Left lobe of liver (tissue), 2 donors: Measurements from ENCODE around the gene C19orf85. TPM values are rescaled to one million over a fixed set of nuclear protein-coding genes. Genes with fewer than 3 reads are reported as not detected.

ENCODE experiments used
- ATAC-seq: fragments of 200-7000 bp; cut with Tn5 transposase; one replicate; pipeline ENCODE4 v1.9.1; 2020; ENCODE audit warnings: mild to moderate bottlenecking, moderate library complexity
- DNase-seq: peaks from one replicate; pipeline ENCODE4 v3.0.0-alpha.2; 2020; ENCODE audit warnings: low spot score
- total RNA-seq: library from RNA; stranded (reverse); gene quantifications from one replicate; pipeline ENCODE4 v1.2.1, GENCODE V29; 2021
- donor health status: DM: no; HTN: no; CAD: no; lungs with moderate emphysema.
- donor health status: DM: no; HTN: yes; CAD: no.

The C19orf85 gene
- total RNA-seq, 1 donor from 2014 or later, result not detected

DNA sequence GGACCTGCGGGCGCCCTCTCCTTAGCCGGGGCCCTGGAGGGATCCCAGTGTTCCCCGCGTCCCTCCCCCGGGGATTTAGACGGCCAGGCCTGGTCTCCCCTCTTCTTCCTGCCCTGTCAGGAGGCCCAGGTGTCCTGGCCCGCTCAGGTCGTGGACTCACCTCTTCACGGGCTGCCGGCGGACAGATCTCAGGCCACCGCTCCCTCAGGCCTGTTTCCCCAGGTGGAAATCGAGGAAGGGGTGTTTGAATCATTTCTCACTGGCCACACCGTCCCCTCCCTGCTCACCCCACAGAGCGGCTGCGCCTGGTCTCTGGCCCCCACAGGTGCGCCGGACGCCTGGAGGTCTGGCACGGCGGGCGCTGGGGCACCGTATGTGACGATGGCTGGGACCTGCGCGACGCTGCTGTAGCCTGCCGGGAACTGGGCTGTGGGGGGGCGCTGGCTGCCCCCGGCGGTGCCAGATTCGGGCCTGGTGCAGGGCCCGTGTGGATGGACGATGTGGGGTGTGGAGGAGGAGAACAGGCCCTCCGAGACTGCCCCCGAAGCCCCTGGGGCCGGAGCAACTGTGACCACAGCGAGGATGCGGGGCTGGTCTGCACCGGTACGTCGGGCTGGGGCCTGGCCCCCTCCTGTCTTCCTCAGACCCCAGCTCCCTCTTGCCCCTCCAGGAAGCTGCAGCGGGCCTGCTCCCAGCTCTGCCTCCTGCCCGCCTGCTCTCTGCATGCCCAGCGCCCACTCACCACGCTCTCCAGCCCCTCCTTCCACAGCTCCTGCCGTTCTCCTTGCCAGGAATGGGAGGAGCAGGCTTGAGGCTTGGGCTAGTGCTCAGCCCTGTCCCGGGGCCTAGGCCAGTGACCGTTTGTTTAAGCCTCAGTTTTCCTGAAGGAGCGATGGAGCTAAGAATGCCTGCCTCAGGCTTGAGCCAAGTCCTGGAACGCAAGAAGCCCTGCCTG, 26.2 kb upstream of the C19orf85 start:
- ATAC-seq, result no peak
- no peak for DNase-seq

DNA sequence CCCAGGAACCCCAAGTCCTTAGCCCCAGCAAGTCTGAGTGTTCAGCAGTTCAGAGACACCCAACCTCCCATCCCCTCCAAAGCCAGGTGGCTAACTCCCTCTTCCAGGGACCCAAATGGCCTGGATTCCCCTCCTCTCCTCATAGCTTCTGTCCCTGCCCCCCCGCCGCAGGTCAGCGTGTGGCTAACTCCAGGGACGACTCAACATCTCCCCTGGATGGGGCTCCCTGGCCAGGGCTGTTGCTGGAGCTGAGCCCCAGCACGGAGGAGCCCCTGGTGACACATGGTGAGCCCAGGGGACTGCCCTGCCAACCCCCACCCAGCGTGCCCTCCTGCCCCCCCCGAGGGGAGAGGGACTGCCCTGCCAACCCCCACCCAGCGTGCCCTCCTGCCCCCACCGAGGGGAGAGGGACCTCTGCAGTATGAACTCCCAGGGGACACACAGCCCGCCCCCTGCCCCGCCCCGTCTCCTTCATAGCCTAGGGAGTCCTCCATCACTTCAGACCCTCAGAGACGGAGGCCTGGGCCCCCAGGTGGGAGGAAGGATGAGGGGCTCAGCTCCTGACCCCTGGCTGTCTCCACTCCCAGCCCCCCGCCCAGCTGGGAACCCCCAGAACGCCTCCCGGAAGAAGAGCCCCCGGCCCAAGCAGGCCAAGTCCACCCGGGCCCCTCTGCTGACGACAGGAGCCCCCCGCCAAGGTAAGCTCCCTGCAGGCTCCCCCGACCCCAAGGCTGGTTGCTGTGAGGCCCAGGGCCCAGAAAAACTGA, 25.3 kb upstream of the C19orf85 start:
- DNase-seq (no peak), ATAC-seq (no peak)

DNA sequence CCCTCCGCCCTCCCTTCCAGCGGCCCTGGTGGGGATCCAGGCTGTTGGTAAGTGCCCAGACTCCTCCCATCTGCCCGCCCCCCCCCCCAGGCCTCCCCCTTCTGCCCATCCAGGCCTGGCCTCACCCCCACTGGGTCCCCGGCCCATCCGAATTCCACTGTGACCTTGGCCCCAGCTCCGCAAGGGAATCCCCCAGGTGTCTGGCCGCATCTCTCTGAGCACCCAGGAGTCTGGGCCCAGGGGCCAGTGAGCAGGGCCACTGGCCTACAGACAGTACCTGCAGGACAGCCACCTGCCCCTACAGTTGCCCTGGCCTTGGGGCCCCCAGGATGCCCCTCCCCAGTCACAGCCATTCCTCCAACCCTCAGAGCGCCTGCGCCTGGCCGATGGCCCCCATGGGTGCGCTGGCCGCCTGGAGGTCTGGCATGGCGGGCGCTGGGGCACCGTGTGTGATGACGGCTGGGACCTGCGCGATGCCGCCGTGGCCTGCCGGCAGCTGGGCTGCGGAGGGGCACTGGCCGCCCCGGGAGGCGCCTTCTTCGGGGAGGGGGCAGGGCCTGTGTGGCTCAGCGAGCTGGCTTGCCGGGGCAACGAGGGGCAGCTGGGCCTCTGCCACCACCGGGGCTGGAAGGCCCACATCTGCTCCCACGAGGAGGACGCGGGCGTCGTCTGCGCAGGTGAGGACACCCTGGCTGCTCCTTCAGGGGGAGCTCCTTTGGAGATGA, 24.6 kb upstream of the C19orf85 start:
- ATAC-seq (no peak), DNase-seq (no peak)

DNA sequence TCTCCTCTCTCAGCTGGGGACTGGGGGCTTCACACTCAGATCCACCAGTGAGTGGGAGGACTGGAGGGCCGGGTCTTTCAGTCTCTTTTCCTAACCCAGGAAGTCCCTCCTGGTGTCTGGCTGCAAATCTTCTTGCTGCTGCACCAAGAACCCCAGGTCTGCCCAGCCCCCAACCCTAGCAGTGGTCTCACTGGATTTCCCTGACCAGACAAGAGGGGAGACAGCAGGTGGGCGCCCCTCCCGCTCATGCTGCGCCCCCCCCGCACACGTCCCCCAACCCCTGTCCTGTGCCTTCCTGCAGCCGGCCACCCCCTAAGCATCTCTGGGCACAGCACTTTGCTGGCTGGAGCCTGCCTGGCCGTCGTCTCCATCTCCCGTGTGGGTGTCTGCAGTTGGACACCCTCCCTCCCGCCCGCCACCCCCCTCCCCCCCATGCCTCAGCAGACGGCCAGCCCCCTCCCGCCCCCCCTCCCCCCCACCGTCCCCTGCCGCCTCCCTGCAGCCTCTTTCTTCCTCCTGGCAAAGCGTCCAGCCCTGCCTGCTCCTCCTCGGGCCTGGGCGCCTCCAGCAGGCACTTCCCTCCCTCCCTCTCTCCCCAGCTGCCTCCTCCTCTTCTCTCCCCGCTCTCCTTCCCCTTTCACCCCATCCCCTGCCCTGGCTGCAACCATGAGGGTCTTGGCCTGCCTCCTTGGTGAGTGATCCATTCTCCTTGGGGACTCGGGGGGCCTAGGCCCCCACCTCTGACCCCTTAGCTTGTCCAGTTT, 23.6 kb upstream of the C19orf85 start, which contains the start of gene SSC5D:
TSS of gene SSC5D (plus strand) at position 513 of the 764 bp plus-strand sequence. CDS start at position 667, 154 bp downstream.
- ATAC-seq (no peak), DNase-seq (no peak)

DNA sequence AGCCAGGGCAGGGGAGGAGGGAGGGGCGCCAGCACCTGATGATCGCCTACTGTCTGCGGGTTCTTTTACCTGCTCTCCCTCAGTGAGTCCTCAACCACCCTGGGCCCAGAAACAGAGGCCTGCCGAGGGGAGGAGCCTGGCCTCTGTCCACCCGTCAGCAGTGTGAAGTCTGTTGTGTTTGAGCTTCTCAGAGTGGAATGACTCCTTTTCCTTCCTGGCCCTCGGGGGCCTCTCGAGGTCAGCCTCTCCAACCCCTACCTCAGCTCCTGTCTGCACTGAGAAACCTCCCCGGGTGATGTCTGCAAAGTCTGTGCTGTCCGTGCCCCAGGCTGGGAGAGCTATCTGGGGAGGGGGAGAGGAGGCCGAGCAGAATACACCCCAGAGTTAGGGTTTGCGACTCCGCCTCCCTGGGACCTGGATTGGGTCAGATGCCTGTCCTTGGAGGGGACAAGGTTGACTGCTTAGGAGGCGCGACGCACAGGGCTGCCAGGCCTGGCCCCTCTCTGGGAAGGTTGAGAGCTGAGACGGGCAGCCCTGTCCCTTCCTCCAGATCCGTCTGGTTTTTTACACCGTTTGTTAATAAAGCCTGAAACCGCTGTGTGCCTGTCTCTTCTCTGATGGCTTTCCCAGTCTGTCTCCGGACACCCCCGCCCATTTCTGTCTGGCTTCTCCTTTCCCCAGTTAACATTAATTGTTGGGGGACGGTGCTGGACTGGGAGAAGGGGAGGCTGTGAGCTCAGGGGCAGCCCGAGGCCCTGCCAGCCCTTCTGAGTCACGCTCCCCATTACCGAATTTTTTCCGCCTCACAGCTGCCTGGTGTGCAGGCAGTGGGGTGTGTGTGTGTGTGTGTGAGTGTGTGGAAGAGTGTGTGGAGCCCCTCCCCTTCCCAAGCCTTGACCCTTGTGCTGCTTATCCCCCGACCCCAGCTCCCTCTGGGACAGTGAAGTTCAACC, 22.7 kb upstream of the C19orf85 start:
- ATAC-seq (peak; percentile 19), DNase-seq (no peak)

DNA sequence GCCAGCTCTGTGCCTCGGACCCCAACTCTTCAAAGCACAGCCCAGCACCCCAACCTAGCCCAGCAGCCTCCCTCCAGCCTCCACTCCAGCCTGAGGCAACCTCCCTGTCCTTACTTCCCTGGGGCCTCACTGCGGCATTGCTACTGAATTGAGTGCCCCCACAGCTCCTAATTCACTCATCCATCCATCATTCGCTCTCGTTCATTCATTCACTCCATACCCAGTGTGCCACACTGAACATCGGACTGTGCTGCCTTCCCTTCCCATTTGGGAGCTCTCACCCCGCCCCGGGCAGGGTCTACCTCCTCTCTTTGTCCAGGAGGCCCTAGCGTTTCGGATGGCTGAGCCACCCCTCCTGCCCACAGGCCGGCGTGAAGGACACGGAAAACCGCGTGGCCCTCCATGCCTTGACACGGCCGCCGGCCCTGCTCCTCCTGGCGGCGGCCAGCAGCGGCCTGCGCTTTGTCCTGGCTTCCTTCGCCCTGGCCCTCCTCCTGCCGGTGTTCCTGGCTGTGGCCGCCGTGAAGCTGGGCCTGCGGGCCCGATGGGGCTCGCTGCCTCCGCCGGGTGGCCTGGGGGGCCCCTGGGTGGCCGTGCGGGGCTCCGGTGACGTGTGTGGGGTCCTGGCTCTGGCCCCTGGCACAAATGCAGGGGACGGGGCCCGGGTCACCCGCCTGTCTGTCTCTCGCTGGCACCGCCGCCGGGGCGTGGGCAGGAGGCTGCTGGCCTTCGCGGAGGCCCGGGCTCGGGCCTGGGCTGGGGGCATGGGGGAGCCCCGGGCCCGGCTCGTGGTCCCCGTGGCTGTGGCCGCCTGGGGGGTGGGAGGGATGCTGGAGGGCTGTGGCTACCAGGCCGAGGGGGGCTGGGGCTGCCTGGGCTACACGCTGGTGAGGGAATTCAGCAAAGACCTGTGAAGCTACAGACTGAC, 21.8 kb upstream of the C19orf85 start:
- DNase-seq (no peak), ATAC-seq (no peak)

DNA sequence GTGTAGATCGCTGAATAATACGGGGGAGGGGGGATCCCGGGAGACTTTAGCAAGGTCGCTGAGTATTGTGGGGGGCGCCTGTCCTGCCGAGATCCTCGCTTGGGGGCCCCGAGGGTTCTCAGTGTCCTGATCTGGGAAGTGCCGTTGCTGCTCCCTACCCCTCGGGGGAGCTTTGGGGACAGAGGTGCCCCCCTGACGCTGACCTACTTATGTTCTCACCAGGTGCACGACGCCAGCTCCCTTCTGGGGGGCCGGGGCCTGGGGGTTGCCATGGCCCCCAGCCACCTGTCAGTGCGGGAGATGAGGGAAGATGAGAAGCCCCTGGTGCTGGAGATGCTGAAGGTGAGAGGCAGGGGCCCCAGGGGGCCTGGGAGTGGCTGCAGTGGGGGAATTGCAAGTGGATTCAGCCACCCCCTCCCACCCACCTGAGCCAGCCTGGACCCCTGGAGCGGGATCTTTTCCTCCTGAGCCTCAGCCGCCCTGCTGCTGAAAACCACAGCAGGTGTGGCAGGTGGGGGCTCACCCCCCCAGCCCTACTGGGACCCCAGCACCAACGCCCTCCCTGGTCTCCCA, 21.0 kb upstream of the C19orf85 start:
- no peak for ATAC-seq
- no peak for DNase-seq

DNA sequence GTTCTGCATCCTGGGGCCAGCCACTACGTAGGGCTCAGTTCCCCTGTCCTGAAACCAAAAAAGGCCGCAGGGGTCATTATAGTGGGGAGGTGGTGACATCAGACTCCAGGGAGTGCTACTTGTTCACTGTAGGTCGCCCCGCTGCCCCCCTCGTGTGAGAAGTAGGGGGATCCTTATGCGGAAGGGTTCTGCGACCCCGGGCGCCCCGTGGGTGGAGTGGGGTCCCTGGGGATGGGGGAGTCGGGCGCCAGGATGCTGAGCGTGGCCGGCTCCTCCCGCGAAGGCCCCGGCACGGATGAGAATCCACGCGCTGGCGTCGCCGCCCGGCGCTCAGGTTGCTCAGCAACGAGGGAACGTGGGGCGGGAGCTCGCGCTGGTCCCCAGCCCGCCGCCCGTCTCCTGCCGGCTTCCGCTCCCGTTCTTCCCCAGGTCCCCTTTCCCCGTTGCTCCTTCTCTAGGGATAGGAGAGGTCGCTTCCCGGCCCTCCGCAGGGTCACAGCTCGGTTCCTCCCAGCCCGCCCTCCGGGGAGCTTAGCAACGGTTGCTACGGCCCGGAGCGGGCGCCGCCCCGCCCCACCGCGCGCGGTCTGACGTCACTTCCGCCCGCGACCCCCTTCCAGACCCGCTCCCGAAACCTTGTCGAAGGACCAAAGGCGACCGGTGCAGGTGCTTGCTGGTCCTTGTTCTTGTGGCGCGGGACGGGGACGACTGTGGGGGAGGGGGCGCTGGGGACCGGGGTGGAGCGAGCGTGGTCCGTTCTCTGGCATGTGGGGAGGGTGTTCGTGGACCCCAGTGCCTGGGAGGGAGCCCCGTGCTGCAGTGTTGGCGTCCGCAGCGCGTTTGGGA, 20.3 kb upstream of the C19orf85 start, which contains the start of gene NAT14:
TSS of gene NAT14 (plus strand) at position 596 of the 846 bp plus-strand sequence. CDS start 521 bp downstream, outside the sequence.
- ATAC-seq, result peak; percentile 30
- no peak for DNase-seq

DNA sequence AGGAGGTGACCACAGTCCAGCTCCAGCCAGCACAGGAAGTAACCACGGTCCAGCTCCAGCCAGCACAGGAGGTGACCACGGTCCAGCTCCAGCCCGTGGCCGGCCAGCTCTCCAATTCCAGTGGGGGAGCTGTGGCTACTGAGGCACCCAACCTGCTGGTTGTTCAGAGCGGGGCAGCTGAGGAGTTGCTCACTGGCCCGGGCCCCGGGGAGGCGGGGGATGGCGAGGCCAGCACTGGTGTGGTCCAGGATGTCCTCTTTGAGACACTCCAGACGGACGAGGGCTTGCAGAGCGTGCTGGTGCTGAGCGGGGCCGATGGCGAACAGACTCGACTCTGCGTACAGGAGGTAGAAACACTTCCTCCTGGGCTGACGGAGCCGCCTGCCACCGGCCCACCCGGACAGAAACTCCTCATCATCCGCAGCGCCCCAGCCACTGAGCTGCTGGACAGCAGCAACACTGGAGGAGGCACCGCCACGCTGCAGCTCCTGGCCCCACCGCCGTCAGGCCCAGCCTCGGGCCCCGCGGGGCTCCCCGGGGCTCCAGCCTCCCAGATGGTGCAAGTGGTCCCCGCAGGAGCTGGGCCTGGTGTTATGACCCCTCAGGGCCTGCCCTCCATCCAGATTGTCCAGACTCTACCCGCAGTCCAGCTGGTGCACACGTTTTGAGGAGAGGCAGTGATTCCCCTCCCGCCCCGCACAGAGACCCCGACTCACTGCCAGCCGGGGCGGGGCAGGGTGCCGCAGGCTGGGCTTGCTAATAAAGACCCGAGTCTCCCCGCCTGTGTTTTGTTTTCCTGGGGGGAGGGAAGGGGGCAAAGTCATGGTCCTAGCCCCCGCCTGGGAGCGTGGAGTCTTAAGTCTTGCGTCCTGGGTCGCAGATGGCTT, 19.4 kb upstream of the C19orf85 start:
- no peak for ATAC-seq
- DNase-seq, result no peak

DNA sequence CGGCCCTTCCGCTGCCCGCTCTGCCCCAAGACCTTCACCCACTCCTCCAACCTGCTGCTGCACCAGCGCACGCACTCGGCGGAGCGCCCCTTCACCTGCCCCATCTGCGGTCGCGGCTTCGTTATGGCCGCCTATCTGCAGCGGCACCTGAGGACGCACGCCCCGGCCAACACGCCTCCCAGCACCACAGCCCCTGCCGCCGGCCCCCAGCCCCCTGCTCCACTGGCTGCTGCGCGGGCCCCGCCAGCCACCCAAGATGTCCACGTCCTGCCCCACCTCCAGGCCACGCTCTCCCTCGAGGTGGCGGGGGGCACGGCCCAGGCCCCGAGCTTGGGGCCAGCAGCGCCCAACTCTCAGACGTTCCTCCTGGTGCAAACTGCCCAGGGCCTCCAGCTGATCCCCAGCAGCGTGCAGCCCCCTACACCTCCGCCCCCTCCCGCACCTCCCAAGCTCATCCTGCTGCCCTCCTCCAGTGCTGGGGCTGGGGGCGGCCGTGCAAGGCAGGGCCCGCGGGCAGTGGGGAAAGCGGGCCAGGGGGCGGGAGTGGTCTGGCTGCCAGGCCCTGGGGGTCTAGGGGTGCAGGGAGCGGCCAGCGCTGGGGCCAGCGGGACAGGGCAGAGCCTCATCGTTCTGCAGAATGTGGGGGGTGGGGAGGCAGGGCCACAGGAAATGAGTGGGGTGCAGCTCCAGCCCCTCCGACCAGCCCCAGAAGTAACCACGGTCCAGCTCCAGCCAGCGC, 18.6 kb upstream of the C19orf85 start:
- no peak for DNase-seq
- ATAC-seq, result no peak

DNA sequence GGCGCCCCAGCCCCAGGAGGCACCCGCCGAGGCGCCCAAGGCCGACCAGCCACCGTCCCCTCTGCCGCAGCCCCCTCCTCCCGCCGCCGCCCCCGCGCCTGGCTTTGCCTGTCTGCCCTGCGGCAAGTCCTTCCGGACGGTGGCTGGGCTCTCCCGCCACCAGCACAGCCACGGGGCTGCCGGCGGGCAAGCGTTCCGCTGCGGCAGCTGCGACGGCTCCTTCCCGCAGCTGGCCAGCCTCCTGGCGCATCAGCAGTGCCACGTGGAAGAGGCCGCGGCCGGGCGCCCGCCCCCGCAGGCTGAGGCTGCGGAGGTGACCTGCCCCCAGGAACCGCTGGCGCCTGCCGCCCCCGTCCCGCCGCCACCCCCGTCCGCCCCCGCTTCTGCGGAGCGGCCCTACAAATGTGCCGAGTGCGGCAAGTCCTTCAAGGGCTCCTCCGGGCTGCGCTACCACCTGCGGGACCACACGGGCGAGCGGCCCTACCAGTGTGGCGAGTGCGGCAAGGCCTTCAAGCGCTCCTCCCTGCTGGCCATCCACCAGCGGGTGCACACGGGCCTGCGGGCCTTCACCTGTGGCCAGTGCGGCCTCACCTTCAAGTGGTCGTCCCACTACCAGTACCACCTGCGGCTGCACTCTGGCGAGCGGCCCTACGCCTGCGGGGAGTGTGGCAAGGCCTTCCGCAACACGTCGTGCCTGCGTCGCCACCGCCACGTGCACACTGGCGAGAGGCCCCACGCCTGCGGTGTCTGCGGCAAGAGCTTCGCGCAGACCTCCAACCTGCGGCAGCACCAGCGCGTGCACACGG, 17.8 kb upstream of the C19orf85 start:
- no peak for ATAC-seq
- DNase-seq, result no peak

DNA sequence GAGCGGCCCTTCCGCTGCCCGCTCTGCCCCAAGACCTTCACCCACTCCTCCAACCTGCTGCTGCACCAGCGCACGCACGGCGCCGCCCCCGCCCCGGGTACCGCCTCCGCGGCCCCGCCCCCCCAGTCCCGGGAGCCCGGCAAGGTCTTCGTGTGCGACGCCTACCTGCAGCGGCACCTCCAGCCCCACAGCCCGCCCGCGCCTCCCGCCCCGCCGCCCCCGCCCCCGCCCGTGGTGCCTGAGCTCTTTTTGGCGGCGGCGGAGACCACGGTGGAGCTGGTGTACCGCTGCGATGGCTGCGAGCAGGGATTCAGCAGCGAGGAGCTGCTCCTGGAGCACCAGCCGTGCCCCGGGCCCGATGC, 17.2 kb upstream of the C19orf85 start:
- ATAC-seq, result no peak

DNA sequence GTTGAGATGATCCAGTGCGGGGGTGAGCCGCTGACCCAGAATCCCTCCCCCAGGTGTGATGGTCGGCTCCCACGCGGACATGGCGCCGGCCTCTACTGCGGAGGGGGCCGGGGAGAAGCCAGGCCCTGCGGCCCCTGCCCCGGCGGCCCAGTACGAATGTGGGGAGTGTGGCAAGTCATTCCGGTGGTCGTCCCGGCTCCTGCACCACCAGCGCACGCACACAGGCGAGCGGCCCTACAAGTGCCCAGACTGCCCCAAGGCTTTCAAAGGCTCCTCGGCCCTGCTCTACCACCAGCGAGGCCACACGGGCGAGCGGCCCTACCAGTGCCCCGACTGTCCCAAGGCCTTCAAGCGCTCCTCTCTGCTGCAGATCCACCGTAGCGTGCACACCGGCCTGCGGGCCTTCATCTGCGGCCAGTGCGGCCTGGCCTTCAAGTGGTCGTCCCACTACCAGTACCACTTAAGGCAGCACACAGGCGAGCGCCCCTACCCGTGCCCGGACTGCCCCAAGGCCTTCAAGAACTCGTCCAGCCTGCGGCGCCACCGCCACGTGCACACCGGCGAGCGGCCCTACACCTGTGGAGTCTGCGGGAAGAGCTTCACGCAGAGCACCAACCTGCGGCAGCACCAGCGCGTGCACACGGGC, 16.7 kb upstream of the C19orf85 start:
- DNase-seq, result no peak
- no peak for ATAC-seq

More for the DNA sequence above, 17.2 kb upstream of the C19orf85 start:
- DNase-seq, result no peak
